ENCODE measurements around the gene ALDH3B1. TPM values are rescaled to one million over a fixed set of nuclear protein-coding genes. Genes with fewer than 3 reads are reported as not detected.

Gene ALDH3B1
- total and polyA plus RNA-seq, 9 of the 15 experiments (the other 6 are each of a cell fraction or from before 2014, with no cell fraction given), result 0.01 to 0.35 (median 0.07) TPM; not detected in 2

GRCh38 chr11:68053117-68053516 lies 43.0 kb downstream of the ALDH3B1 start:
- Histone ChIP-seq H2AFZ (ENCODE audit: low read depth, low read length) (no peak overlapping the region), H3K27me3 (ENCODE audit: control insufficient read depth in 2 of 2, insufficient read depth in 2 of 2, low read length in 2 of 2) (no peaks in the 10 kb centered on the region), H3K4me2 (ENCODE audit: insufficient read depth, low read length) (no peak overlapping the region), H3K36me3 (ENCODE audit: control insufficient read depth, insufficient read depth, low read length) (peaks cover 61% of the 10 kb centered on the region; the same call in 2 of the 3 replicates), H3K9ac (ENCODE audit: insufficient read depth in 1 of 2, low read depth in 2 of 2, low read length in 2 of 2) (peak overlapping the region in 1 of 2 experiments; percentile 65; a peak in 1 of 4 replicates), H4K20me1 (replicated peaks; ENCODE audit: control insufficient read depth, insufficient read depth, low read length) (no peaks in the 10 kb centered on the region; the same call in 1 of the 2 replicates), H3K9me3 (replicated peaks; ENCODE audit: control insufficient read depth, insufficient read depth, low read depth, low read length) (no peaks in the 10 kb centered on the region), H3K4me1 (replicated peaks in 1 of 2; ENCODE audit: control insufficient read depth in 2 of 2, insufficient read depth in 2 of 2, low read length in 2 of 2) (peaks cover 0 to 26% of the 10 kb centered on the region in 2 experiments; a peak in 1 of 5 replicates), H3K9me1 (ENCODE audit: control insufficient read depth, insufficient read depth, low read length) (no peaks in the 10 kb centered on the region), H3K27ac (ENCODE audit: extremely low read depth, low read depth, low read length) (no peak overlapping the region), H3K79me2 (ENCODE audit: control insufficient read depth, insufficient read depth, low read length) (no peaks in the 10 kb centered on the region), H3K4me3 (no peak overlapping the region)
- POLR2A ChIA-PET, result interaction anchor here (0.6 to 4.8 kb wide), 7 partner anchors 9 to 402 kb away, joined by 3 to 55 read pairs (median 4); partner anchors contain the start of gene TCIRG1
- in situ Hi-C loops (cut with MboI) (no loop called here), intact Hi-C loops (cut with micrococcal nuclease) (no loop called here)
- DNase-seq (ENCODE audit: extremely low read depth in 1 of 4, low spot score in 3 of 4) (no peak), FAIRE-seq (no peak), ATAC-seq (peak; percentile 20; the same call in 2 of the 3 replicates)
- WGBS (ENCODE audit: insufficient coverage, low coverage, missing lambda C conversion rate), result 75% methylated on average over 9 of the region's 9 CpGs
- CTCF ChIA-PET (ENCODE audit: low intra/inter-chr PET ratio), result no interaction called here
- TF ChIP-seq PKNOX1 (IDR thresholded peaks at IDR 0.05) (no peak), POLR2G (IDR thresholded peaks at IDR 0.05; ENCODE audit: low read depth, low read length) (peak; percentile 68), RBM22 (IDR thresholded peaks at IDR 0.05; ENCODE audit: low read depth, low read length, poor library complexity, severe bottlenecking) (peak; percentile 53), THAP7 (CRISPR knock-in tag; IDR thresholded peaks at IDR 0.05) (no peak), RBFOX2 (IDR thresholded peaks at IDR 0.05; ENCODE audit: low read depth, low read length) (0 out of 2 replicates have a peak, but pooled peaks have one; percentile 27), ZNF140 (CRISPR knock-in tag; IDR thresholded peaks at IDR 0.05) (no peak), ZNF263 (CRISPR knock-in tag; IDR thresholded peaks at IDR 0.05; ENCODE audit: borderline replicate concordance) (0 out of 2 replicates have a peak, but pooled peaks have one; percentile 26), ZBTB33 (CRISPR knock-in tag; IDR thresholded peaks at IDR 0.05) (peak; percentile 90), ZNF778 (CRISPR knock-in tag; IDR thresholded peaks at IDR 0.05) (no peak)
- no TSS peak for BruUV-seq (replicated peaks)

All from K562 (cell line).